HG02759 (cell line): Measurements from ENCODE around the gene DNAI2.

Experiments
- ATAC-seq: cut with Tn5 transposase; IDR thresholded peaks from one replicate; pipeline ENCODE4 v1.9.1; 2021; ENCODE audit warnings: mild to moderate bottlenecking, moderate library complexity; ENCODE audit not compliant: unreplicated experiment

The DNAI2 gene

GRCh38 chr17:74358697-74359096 lies 84.7 kb downstream of the DNAI2 start:
- no peak for ATAC-seq

GRCh38 chr17:74359916-74360315 lies 85.9 kb downstream of the DNAI2 start:
- no peak for ATAC-seq

- ATAC-seq = no peak
These were observed 86.8 kb downstream of the DNAI2 start for GRCh38 chr17:74360899-74361229.

GRCh38 chr17:74361230-74362068 lies 87.4 kb downstream of the DNAI2 start, which contains the start of gene BTBD17:
TSS of gene BTBD17 (minus strand) at chr17:74361868. CDS start at chr17:74361819, 49 bp downstream.
- ATAC-seq = no peak

GRCh38 chr17:74362069-74362405 lies 88.0 kb downstream of the DNAI2 start:
- ATAC-seq = no peak

- ATAC-seq = no peak
These were observed 88.9 kb downstream of the DNAI2 start for GRCh38 chr17:74362810-74363498.
